HPDE6-E6E7 (cell line): ENCODE data around the gene GPX2.

Experiments used
- DNase-seq: peaks from one replicate; pipeline ENCODE4 v3.0.0; 2011; ENCODE audit warnings: missing footprints; ENCODE audit errors: extremely low spot score

The GPX2 gene

GRCh38 chr14:64960762-64961276 is 18.3 kb upstream of the GPX2 start:
- DNase-seq: no peak

DNA sequence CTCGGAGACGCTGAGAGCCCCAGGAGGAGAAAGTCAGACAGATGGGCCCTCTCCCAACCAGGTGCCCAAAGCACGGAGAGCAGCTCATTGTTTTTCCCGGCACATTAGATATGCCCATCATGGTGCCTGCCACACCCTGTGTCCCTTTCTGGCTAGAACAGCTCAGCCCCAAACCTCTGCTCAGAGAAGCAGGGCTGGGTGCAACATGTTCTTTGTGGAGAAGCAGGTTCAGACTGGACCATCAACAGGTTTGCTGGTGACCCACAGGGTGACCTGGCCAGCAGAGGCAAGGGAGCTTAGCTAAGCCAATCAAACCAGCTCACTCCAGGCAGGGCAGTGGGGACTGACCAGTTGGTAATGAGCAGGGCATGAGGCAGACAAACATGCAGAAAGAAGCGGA is 16.2 kb upstream of the GPX2 start:
- DNase-seq: no peak

DNA sequence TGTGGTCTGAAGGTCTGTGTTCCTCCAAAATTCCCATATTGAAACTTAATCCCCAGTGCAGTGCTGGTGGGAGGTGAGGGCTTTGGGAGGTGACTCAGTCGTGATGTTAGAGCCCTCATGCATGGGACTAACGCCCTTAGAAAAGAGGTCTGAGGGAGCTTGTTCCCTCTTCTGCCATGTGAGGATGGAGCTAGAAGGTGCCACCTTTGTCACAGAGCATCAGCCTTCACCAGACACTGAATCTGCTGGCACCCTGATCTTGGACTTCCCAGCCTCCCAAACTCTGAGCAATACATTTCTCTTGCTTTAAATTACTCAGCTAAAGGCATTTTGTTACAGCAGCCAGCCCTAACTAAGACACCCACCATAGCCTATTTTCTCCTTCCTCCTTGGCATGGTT is 15.7 kb upstream of the GPX2 start:
- DNase-seq: no peak

DNA sequence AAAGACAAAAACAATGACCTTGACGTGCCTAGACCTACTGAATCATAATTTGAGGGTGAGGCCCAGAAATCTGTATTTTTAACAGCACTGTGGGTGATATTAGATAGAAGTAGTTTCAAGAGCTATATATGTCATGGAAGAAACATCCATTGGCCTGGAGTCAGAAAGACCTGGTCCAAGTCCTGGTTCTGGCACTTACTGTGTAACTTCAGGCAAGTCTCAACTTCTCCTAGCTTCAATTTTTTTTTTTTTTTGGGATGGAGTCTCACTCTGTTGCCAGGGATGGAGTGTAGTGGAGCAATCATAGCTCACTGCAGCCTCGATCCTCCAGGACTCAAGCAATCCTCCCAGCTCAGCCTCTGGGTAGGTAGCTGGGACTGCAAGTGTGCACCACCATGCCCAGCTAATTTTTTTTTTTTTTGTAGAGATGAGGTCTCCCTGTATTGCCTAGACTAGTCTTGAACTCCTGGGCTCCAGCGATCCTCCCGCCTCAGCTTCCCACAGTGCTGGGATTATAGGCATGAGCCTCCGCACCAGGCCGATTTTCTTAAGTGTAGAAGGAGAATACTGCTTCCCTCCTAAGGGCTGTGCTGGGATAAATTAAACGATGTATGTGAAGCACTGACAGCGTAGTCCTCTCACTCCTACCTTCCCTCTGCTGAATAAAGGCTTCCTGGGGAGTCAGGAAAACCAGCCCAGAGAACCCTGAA is 14.3 kb upstream of the GPX2 start:
- no peak for DNase-seq

GRCh38 chr14:64955297-64955696 is 12.8 kb upstream of the GPX2 start:
- no peak for DNase-seq

DNA sequence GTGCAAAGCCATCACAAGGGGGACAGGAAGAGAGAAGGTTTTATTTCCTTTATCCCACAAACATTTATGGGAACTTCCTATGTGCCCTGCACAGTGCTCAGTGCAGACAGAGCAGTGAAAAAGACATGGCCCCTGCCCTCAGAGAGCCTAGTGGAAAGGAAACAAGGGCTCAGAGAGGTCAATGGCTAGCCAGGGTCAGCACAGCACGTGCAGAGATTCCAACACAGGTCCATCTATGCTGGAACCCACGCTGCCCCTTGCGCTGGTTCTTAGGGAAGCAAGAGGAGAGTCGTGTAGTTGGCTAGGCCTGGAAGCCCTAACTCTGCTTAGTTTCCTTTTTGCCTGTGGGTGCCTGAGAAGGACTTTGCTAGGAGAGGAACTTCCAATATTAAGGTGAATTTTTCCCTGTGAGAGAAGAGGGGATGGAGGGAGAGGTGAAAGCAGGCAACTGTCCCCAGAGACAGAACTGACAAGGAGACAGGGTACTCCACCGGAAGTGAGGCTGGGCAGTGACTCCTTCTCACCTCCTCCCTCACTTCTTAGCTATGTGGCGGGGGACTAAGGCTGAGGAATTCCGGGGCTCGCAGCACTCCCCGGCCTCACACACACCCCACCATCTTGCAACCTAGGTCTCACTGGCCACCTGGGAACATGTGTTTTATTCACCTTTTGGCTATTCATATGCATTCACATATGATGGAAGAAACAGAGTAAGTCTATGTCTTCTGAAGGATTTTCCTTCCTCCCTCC is 12.1 kb upstream of the GPX2 start:
- DNase-seq: no peak

DNA sequence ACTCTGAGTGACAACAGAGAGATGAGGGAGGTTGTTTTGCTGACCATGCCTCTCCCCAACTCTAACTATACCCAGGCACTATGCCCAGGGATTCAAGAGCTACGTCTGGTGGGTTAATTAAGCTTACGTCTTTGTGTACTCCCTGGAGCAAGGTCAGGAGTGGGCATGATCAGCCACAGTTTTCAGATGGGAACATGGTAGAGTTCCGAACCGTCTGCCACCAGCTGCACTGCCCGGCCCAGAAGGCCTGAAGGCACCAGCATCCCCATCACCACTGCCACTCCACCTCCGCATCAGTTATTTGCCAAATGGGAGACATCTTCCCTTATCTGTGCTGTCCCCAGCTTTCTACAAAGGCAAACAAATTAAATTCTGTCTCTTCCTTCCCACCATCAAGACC is 11.1 kb upstream of the GPX2 start:
- DNase-seq: no peak

DNA sequence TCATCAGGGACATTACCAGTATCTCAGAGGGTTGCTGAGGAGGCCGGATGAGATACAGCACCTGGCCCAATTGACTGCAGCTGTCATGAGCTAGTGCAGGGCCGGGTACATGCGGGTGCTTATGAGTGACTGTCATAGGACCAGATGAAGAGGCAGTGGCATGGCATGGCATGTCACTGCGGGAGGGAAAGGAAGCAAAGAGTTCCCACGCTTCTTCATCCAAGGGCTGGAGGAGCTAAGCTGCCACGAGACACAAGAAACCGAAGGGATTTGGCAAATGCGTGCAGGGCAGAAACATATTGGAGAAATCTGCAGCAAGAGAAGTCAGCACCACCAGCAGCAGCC is 10.7 kb upstream of the GPX2 start:
- DNase-seq: no peak

- DNase-seq: no peak
Measured at GRCh38 chr14:64952598-64953309, 10.2 kb upstream of the GPX2 start.

DNA sequence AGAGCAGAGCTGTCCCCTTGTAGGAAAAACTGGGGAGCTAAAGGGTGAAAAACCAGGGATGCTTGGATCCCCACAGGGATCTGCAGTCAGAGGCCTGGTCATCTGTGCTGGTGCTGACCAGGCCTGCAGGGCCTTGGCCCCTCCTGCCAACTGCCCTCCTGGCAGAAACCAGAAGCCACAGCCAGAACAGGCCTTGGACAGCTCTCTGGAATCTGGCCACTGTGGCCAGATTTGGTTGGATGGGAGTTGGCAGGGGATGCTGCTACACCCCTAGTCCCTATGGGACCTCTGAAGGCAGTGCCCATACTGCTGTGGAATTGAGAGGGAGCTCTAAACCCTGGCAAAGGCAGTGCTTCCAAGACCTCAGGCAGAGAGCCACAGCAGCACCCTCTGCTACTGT is 9.2 kb upstream of the GPX2 start:
- no peak for DNase-seq

DNA sequence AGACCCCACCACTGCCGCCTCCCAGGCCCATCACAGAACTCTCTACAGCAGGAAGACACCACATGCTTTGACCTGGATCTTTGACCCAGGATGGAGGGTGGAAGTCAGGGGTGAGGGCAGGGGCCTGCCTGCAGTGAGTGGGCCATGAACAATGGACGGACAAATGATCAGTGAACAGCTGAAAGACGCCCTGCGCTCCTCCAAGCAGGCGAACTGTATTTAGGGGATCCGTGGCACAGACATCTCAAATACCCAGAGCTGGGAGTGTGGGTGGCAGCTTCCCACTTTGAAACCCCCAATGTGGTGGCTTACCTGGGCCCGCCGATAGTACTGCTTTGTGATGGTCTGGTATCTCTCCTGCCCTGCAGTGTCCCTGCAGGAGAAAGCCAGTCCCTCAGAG is 8.7 kb upstream of the GPX2 start:
- no peak for DNase-seq

GRCh38 chr14:64950889-64951288 is 8.3 kb upstream of the GPX2 start:
- DNase-seq: no peak

GRCh38 chr14:64948612-64949210 is 6.2 kb upstream of the GPX2 start:
- DNase-seq: no peak

DNA sequence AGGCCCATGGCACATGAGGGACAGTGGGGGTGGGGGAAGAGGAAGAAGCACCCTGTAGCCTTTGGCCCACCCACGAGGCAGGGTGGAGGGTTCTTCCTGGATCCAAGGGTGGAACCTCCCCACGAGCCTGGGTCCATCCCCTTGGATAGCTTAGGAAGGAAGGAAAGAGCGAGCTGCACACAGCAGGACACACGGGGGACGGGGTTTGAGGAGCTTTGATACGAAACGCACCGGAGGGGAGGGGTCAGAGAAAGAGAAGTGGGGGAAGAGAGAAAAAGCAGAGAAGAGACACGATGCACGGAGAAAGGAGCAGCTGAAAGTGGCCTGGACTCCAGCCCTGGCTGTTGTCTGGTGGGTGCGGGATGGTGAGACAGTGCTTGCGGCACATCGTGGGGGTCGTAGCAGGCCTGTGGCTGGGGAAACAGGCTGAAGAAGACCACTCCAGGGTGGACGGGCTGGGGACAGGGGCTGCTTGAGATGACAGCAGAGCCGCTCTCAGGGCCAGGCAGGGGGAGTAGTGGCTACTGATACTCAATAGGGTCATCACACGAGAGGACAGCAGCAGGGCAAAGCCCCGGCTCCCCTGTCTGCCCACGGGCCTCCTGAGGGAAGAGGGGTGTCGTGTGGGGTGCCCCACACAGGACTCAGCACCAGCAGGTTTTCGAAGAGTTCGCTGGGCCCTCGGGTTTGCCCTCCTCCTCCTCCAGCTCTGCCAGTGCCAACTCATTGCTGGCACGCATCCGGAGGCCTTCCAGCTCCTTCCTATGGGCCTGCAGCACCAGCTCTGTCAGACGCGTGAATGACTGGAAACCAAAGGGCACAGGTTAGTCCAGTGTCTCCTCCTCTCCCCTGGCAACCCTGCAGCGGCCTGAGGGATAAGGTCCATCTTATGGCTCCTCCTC is 5.4 kb upstream of the GPX2 start:
- DNase-seq: no peak

- DNase-seq: no peak
Measured at GRCh38 chr14:64946310-64947045, 3.9 kb upstream of the GPX2 start.

DNA sequence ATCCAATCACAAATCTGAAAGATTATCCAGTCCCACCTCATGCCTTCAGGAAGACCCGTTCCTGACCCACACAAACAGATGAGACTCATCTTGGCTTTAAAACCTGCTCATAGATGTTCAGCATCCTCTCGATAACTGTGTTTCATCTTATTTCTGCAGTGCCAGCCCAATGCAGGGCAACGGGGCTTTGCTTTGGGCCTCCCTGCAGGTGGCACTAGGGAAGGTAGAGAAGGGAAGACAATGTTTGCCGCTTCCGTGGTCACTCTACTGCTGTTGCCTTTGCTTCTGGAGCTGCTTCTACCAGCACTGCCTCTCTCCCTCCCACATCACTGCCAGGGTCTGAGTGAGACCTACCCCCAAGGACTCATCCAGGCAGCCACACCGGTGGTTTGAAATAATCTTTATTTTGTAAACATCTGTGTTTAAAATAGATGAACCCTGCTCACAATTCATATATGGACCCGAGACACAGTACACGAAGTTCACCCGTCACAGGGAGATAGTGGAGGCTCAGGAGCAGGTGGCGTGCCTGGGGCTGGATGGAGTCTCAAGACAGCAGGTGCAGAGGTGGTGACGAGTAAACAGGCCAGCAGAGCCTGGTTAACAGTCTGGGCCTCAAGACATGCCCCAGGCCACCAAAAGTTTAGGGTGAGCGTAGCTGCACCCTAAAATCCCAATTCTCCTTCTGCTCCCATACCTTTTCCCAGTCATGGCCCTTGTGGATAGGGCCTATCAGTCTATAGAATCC is 3.1 kb upstream of the GPX2 start:
- no peak for DNase-seq

DNA sequence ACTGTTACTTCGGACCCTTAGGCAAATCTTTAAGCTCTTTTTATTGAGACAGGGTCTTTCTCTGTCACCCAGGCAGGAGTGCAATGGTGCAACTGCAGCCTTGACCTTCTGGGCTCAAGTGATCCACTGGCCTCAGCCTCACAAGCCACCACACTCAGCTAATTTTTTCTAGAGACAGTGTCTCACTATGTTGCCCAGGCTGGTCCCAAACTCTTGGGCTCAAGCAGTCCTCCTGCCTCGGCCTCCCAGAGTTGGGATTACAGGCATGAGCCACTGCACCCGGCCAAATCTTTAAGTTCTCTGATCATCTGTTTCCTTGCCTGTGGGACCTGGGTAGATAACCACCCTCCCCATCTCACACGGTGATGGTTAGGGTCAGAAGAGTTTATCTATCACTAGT is 2.3 kb upstream of the GPX2 start:
- no peak for DNase-seq

DNA sequence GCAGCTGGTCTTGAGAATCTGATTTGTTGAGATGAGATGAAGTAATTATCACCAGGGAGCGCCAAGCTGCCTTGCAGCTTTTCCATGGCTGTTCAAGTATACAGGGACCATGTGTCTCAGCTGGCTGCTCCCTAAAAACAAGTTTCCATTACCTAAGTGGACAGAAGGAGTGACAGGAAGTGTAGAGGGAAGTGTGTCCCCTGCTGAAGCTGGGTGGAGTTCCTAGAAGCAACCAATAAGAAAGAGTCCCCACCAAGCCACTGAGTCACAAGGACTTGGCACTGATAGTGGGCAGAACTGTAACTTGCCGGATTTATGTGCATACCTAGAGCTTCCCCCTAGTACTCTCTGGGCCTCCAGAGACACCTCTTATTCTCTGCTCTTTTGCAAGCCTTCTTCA is 1.5 kb upstream of the GPX2 start:
- DNase-seq: no peak

DNA sequence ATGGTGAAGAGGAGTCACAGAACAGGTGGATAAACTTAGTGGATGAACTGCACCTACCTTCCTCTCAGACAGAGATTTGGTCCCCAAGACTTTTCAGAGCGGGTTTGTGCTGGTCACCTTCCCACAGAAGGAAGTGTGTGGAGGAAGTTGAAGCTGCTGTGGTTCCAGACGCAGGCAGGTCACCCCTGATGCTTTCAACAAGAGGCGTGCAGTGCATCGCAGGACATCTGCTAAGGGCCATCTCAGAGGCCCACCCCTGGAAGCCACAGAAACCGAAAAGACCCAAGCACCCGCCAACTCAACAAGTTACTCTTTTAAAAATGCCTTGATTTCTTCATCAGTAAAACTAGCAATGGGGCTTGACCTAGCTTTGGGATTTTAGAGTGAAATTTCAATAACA is 1.0 kb upstream of the GPX2 start:
- DNase-seq: no peak

- DNase-seq: no peak
Measured at GRCh38 chr14:64940336-64940910, 2.1 kb downstream of the GPX2 start.
